ENCODE data around the gene IFNA5.
A peak's percentile ranks its signal among the peaks of the same experiment; 100 is the strongest.

IFNA5 gene

DNA sequence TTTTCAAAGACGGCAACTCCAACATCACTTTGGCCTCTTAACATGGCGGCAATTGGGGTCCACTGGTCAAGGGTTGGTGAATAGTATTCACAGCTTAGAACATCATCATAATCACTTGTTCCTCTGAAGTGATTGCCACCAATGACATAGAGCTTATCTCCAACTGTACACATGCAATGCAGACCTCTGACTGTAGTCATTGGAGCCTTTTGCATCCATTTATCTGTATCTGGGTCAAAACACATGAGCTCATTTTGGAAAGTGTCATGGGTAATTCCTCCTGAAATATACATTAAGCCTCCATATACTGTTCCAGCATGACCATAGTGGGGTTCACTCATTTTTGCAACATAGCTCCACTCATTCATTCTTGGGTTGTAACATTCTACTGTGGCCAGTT lies 28.1 kb upstream of the IFNA5 start:
- TF ChIP-seq, protein P1, sequence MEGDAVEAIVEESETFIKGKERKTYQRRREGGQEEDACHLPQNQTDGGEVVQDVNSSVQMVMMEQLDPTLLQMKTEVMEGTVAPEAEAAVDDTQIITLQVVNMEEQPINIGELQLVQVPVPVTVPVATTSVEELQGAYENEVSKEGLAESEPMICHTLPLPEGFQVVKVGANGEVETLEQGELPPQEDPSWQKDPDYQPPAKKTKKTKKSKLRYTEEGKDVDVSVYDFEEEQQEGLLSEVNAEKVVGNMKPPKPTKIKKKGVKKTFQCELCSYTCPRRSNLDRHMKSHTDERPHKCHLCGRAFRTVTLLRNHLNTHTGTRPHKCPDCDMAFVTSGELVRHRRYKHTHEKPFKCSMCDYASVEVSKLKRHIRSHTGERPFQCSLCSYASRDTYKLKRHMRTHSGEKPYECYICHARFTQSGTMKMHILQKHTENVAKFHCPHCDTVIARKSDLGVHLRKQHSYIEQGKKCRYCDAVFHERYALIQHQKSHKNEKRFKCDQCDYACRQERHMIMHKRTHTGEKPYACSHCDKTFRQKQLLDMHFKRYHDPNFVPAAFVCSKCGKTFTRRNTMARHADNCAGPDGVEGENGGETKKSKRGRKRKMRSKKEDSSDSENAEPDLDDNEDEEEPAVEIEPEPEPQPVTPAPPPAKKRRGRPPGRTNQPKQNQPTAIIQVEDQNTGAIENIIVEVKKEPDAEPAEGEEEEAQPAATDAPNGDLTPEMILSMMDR (conservative IDR thresholded peaks at IDR 0.05; ENCODE audit: low read length) = no peak
- peak overlapping the region; percentile 89; the same call in 1 of the 2 replicates for H3K4me3 ChIP-seq (ENCODE audit: low read length)

DNA sequence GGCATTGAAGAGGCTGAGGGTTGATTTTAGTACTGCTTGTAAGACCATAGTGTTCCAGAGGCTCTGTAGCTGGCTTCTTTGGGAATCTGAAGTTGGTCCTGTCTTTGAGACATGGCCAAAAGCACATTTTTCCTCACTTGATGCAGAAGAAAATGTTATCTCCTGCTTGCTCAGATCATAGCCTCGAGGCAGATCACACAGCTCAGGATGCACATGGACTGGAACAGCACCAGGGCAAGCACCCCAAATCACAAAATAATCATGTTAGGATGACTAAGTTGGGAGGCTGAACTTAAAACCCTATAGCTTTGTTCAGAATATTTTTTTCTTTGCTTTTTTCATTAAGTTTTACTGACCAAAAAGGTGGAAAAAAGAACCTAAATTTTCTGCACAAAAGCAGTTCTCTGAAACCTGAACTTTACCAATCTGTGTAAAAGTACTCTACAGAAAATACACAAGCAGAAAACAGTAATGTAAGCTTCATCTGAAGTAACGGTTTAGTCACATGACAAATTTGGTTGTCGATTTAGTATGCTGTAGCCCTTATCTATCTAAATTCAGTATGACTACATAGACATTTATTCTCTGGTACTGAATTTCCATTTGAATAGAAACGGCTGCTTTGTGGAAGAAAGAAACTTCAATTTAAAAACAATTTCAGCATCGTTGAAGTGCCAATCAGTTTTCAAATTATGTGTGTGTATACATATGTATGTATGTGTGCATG lies 26.7 kb upstream of the IFNA5 start:
- no peak overlapping the region for H3K4me3 ChIP-seq (ENCODE audit: low read length)
- TF ChIP-seq, protein P1 (conservative IDR thresholded peaks at IDR 0.05; ENCODE audit: low read length) = no peak
- DNase-seq (ENCODE audit: low read depth) = peak; percentile 13

More for the DNA sequence above, 28.1 kb upstream of the IFNA5 start:
- DNase-seq (ENCODE audit: low read depth) = no peak

DNA sequence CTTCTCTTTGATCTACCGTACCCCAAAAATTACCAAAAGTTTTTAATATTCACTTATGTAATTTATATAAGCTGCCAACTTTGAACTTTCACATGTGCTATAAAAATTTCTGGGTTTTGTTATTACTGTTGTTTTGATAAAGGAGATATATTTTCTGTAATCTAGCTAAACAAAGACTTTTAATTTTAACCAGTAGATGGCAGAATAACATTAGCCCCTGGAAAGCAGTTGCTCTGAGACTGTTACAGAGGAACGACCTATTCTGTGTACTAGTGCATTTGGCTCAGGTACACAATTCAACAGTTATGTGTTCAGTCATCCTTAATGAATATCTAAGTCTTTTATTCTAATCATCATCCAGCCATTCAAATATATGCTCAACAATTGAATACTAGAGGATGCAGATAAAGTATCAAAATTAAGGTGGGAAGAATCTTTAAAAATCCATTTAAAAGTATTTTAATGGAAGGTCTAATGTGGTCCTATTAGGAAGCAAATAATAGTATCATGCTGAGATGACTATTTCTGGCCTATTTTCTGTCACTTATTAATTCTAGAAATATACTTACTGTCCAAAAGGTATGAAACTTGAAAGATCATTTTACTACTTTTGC lies 21.5 kb upstream of the IFNA5 start:
- DNase-seq (ENCODE audit: low read depth) = peak; percentile 46
- H3K4me3 ChIP-seq (ENCODE audit: low read length) = no peak overlapping the region
- TF ChIP-seq, protein P1 (conservative IDR thresholded peaks at IDR 0.05; ENCODE audit: low read length) = peak; percentile 72

DNA sequence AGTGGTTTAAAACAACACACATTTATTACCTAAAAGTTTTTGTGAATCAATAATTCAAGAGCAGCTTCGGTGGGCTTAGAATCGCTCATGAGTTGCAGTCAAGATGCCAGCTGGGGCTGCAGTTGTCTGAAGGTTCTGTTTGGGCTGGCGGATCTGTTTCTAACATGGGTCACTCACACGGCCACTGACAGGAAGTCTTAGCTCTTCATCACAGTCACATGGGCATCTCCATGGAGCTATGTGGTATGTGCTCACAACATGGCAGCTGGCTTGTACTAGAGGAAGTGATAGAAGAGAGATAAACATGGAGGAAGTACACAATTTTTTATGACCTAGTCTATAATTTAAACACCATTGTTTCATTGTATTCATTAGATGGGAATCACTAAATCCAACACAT lies 18.9 kb upstream of the IFNA5 start:
- no peak overlapping the region for H3K4me3 ChIP-seq (ENCODE audit: low read length)
- TF ChIP-seq, protein P1 (conservative IDR thresholded peaks at IDR 0.05; ENCODE audit: low read length) = no peak
- no peak for DNase-seq (ENCODE audit: low read depth)

DNA sequence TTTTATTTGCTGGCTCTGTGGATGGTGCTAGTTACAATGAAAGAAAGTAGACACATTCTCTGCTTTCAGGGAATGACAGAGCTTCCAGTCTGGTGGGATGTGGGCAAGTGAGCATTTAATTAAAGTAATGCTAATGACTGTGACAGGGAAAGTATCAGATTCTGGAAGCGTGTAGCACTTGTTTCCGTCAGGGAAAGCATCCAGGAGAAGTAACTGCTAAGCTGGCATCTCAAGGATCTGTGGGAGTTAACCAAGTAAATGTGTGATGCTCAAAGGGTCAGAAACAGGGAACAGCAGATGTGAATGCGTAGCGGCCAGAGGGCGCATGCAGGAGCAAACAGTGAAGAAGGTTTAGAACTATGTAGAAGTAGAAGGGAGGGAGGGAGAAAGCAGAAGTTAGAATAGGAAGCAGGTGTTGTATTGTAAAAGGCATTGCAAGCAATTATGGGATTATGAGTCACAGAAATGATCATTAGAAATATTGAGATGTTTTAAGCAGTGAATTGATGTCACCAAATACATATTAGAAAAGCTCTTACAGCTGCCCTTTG lies 17.9 kb upstream of the IFNA5 start:
- TF ChIP-seq, protein P1 (conservative IDR thresholded peaks at IDR 0.05; ENCODE audit: low read length) = no peak
- no peak overlapping the region for H3K4me3 ChIP-seq (ENCODE audit: low read length)
- DNase-seq (ENCODE audit: low read depth) = no peak

DNA sequence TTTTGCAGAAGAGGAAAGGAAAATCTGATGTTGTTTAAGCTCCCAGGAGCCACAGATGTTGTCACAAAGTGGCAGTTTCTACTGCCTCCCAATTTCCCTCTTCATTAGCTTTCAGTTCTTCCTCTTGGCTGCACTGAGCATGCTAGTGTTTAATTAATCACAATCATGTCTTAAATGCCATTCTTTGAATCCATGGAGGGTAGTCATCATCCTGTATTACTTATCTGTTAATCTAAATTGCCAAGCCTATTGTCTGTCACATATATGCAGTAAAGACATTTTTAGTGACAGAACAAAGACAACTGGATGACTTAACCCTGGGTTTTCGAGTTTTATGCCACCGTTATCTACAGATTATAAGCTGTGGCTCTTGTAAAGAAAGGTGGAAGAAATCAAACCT lies 15.4 kb upstream of the IFNA5 start:
- H3K4me3 ChIP-seq (ENCODE audit: low read length) = no peak overlapping the region
- no peak for DNase-seq (ENCODE audit: low read depth)
- TF ChIP-seq, protein P1 (conservative IDR thresholded peaks at IDR 0.05; ENCODE audit: low read length) = no peak

Measured in AG10803 (cell line).